Esophagus muscularis mucosa (tissue), 4 donors: Measurements from ENCODE around the gene GPBAR1. TPM values are rescaled to one million over a fixed set of nuclear protein-coding genes. Genes with fewer than 3 reads are reported as not detected.

Experiments used
- DNase-seq: peaks from one replicate; pipeline ENCODE4 v3.0.0-alpha.2; 2017; ENCODE audit errors: extremely low spot score
- H3K27ac ChIP-seq, 4 donors: fragments of 200-600 bp; sonication (generic); replicated peaks in 1 of 4; 1 replicate in 3 of 4; 2 replicates in 1 of 4; pipeline ENCODE4 v1.5.1; 2016 to 2019; ENCODE audit warnings: mild to moderate bottlenecking in 1 of 4
- H3K27me3 ChIP-seq, 4 donors: fragments of 200-600 bp; sonication (generic); one replicate each; pipeline versions ENCODE4 v1.5.1 to v1.6.0; 2016 to 2019
- H3K36me3 ChIP-seq, 4 donors: fragments of 200-600 bp; sonication (generic); one replicate each; pipeline ENCODE4 v1.5.1; 2016 to 2019
- H3K4me1 ChIP-seq, 4 donors: fragments of 200-600 bp; sonication (generic); one replicate each; pipeline ENCODE4 v1.5.1; 2016 to 2019
- H3K4me3 ChIP-seq, 4 donors: fragments of 200-600 bp; sonication (generic); 1 replicate in 2 of 4; 2 replicates in 2 of 4; pipeline ENCODE4 v1.5.1; 2016 to 2019; ENCODE audit warnings: mild to moderate bottlenecking in 4 of 4, moderate library complexity in 1 of 4
- H3K9me3 ChIP-seq, 4 donors: fragments of 200-600 bp; sonication (generic); 1 replicate in 3 of 4; 2 replicates in 1 of 4; pipeline ENCODE4 v1.5.1; 2016 to 2019
- EP300 ChIP-seq: sonication (generic); formaldehyde crosslinking; IDR thresholded peaks from one replicate; pipeline ENCODE4 v1.6.1; 2017; ENCODE audit warnings: antibody characterized with exemption
- POLR2A ChIP-seq: fragments of 450-650 bp; IDR thresholded peaks from one replicate; pipeline ENCODE4 v1.6.1; 2017; ENCODE audit warnings: antibody characterized with exemption, moderate library complexity, mild to moderate bottlenecking, low read depth
- POLR2AphosphoS5 ChIP-seq, 2 donors: sonication (generic); formaldehyde crosslinking; IDR thresholded peaks; one replicate each; pipeline ENCODE4 v1.6.1; 2017; ENCODE audit warnings: antibody characterized with exemption in 2 of 2
- WGBS: methylation state at CpG from one replicate; pipeline ENCODE4 v1.1.5; 2018; 5-methylcytosine and 5-hydroxymethylcytosine counted together
- intact Hi-C: fragments of 100-400 bp; cut with DNase I; formaldehyde crosslinking; loops from one replicate; pipeline ENCODE4 v1.15.1; 2023
- total RNA-seq, 4 donors: library from RNA; depleted of rRNA; stranded (reverse); fragments of >200 nt; gene quantifications; one replicate each; pipeline versions ENCODE4 v1.1.0 to v1.2.1, GENCODE V29; 2016
- TF ChIP-seq, protein P1 (sequence below), 3 experiments: fragments of 200-600 bp in 2 of 3; fragments of 450-650 bp in 1 of 3; sonication (generic) in 2 of 3; IDR thresholded peaks; one replicate each; pipeline ENCODE4 v1.5.1; 2017 to 2019; ENCODE audit warnings: antibody characterized with exemption in 3 of 3, mild to moderate bottlenecking in 2 of 3, moderate library complexity in 1 of 3

The GPBAR1 gene
- total RNA-seq, 4 donors from 2014 or later: 0.42 to 4.5 (median 3.9) TPM

- TF ChIP-seq POLR2A (no peak), POLR2AphosphoS5 (IDR thresholded peaks at IDR 0.05) (no peak), EP300 (no peak)
- TF ChIP-seq, protein P1, sequence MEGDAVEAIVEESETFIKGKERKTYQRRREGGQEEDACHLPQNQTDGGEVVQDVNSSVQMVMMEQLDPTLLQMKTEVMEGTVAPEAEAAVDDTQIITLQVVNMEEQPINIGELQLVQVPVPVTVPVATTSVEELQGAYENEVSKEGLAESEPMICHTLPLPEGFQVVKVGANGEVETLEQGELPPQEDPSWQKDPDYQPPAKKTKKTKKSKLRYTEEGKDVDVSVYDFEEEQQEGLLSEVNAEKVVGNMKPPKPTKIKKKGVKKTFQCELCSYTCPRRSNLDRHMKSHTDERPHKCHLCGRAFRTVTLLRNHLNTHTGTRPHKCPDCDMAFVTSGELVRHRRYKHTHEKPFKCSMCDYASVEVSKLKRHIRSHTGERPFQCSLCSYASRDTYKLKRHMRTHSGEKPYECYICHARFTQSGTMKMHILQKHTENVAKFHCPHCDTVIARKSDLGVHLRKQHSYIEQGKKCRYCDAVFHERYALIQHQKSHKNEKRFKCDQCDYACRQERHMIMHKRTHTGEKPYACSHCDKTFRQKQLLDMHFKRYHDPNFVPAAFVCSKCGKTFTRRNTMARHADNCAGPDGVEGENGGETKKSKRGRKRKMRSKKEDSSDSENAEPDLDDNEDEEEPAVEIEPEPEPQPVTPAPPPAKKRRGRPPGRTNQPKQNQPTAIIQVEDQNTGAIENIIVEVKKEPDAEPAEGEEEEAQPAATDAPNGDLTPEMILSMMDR (IDR thresholded peaks at IDR 0.05): no peak
- peaks cover 69 to 99% (median 87%) of the 10 kb centered on the region in 4 donors for H3K36me3 ChIP-seq
- 73% methylated on average over 4 of the region's 5 CpGs for WGBS
Observed at GRCh38 chr2:218245214-218245613, 15.6 kb upstream of the GPBAR1 start.

DNA sequence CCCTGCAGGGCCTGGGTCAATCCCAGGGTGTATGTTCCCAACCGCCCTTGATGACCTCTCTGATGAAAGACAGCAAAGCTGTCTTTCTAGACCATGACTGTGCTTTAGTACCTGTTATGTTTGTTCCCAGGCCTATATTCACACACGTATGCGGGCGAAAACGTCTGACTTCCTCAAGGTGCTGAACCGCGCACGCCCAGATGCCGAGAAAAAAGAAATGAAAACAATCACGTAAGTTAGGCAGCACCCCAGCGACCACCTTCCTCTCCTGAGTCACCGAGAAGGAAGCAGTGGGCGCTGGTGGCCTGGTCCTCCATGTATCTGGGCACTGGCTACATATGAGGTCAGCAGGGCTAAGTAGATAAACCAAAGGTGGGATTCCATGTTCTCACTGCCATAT is 11.1 kb upstream of the GPBAR1 start:
- intact Hi-C loops: no loop called here
- no peaks in the 10 kb centered on the region for H3K27me3 ChIP-seq
- peaks cover 95 to 100% (median 100%) of the 10 kb centered on the region in 4 donors for H3K36me3 ChIP-seq
- no peak for DNase-seq
- no peak overlapping the region for H3K4me3 ChIP-seq
- H3K9me3 ChIP-seq: no peaks in the 10 kb centered on the region
- TF ChIP-seq POLR2A (no peak), EP300 (no peak), POLR2AphosphoS5 (IDR thresholded peaks at IDR 0.05) (no peak)
- TF ChIP-seq, protein P1 (IDR thresholded peaks at IDR 0.05): no peak
- WGBS: 93% methylated on average over 13 of the region's 13 CpGs
- H3K4me1 ChIP-seq: peaks cover 0 to 1% (median 0%) of the 10 kb centered on the region in 4 donors
- H3K27ac ChIP-seq: no peak overlapping the region

More at GRCh38 chr2:218245214-218245613, 15.6 kb upstream of the GPBAR1 start:
- intact Hi-C loops: no loop called here
- Histone ChIP-seq H3K4me3 (no peak overlapping the region), H3K27me3 (no peaks in the 10 kb centered on the region), H3K4me1 (peaks cover 0 to 15% (median 0%) of the 10 kb centered on the region in 4 donors), H3K27ac (no peak overlapping the region), H3K9me3 (no peaks in the 10 kb centered on the region)
- DNase-seq: no peak

- Histone ChIP-seq H3K27me3 (no peaks in the 10 kb centered on the region), H3K27ac (no peak overlapping the region), H3K9me3 (no peaks in the 10 kb centered on the region), H3K4me3 (no peak overlapping the region), H3K36me3 (peaks cover 69 to 96% (median 92%) of the 10 kb centered on the region in 4 donors), H3K4me1 (peaks cover 5 to 9% (median 7%) of the 10 kb centered on the region in 4 donors)
- WGBS: 66% methylated on average over 6 of the region's 7 CpGs
- no peak for TF ChIP-seq POLR2AphosphoS5 (IDR thresholded peaks at IDR 0.05)
- TF ChIP-seq EP300: no peak
- intact Hi-C loops: no loop called here
- no peak for DNase-seq
Observed at GRCh38 chr2:218252509-218253231, 8.1 kb upstream of the GPBAR1 start.

- 79% methylated on average over 5 of the region's 5 CpGs for WGBS
- Histone ChIP-seq H3K36me3 (peaks cover 63 to 91% (median 87%) of the 10 kb centered on the region in 4 donors), H3K4me1 (peaks cover 8 to 15% (median 10%) of the 10 kb centered on the region in 4 donors), H3K27ac (no peak overlapping the region), H3K4me3 (no peak overlapping the region), H3K27me3 (no peaks in the 10 kb centered on the region), H3K9me3 (no peaks in the 10 kb centered on the region)
- intact Hi-C loops: no loop called here
- no peak for TF ChIP-seq POLR2AphosphoS5 (IDR thresholded peaks at IDR 0.05)
- no peak for DNase-seq
Observed at GRCh38 chr2:218253232-218253625, 7.6 kb upstream of the GPBAR1 start.

DNA sequence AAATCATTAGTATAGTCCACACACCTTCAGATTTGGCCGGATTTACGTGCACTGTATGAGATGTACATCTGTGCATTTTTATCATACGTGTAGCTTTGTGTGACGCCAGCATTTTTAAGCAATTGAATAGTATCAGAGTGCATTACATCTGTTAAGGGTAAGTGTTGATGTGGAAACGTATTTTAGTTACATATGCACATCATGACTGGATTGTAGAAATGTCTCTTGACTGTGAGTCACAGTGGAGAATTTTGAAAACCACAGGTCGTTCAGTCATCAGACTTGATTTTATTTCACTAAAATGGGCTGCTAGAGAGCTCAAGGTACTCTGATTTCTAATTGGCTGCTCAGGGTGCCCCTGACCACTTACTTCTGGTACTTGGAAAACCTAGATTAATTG is 5.4 kb upstream of the GPBAR1 start:
- no peak overlapping the region for H3K4me3 ChIP-seq
- no peaks in the 10 kb centered on the region for H3K27me3 ChIP-seq
- H3K4me1 ChIP-seq: peaks cover 30 to 37% (median 32%) of the 10 kb centered on the region in 4 donors
- no peak for DNase-seq
- intact Hi-C loops: loop anchor here (5.0 kb wide), 1 partner anchor 68 kb away; no protein-coding TSS in a partner anchor
- H3K36me3 ChIP-seq: peaks cover 41 to 69% (median 64%) of the 10 kb centered on the region in 4 donors
- no peak for TF ChIP-seq EP300
- no peak for TF ChIP-seq POLR2A
- TF ChIP-seq, protein P1 (IDR thresholded peaks at IDR 0.05): no peak
- TF ChIP-seq POLR2AphosphoS5 (IDR thresholded peaks at IDR 0.05): no peak
- no peaks in the 10 kb centered on the region for H3K9me3 ChIP-seq
- 82% methylated on average over 6 of the region's 6 CpGs for WGBS
- H3K27ac ChIP-seq: no peak overlapping the region
